Parathyroid adenoma (tissue), 2 donors: ENCODE results near the gene CAAP1.

Experiments
- H2AFZ ChIP-seq: fragments of 300-600 bp; sonication (generic); one replicate; pipeline ENCODE4 v1.7.0; 2017; ENCODE audit warnings: antibody characterized with exemption, mild to moderate bottlenecking
- H3K27ac ChIP-seq: fragments of 300-600 bp; sonication (generic); one replicate; pipeline ENCODE4 v1.7.0; 2017
- H3K27me3 ChIP-seq: fragments of 300-600 bp; sonication (generic); one replicate; pipeline ENCODE4 v1.7.0; 2017; ENCODE audit warnings: low read length; ENCODE audit not compliant: control insufficient read depth, insufficient read depth
- H3K36me3 ChIP-seq: fragments of 300-600 bp; sonication (generic); one replicate; pipeline ENCODE4 v1.7.0; 2017; ENCODE audit warnings: low read length; ENCODE audit not compliant: control insufficient read depth, insufficient read depth
- H3K4me1 ChIP-seq: fragments of 300-600 bp; sonication (generic); one replicate; pipeline ENCODE4 v1.7.0; 2017; ENCODE audit warnings: control low read depth
- H3K4me2 ChIP-seq: fragments of 300-600 bp; sonication (generic); one replicate; pipeline ENCODE4 v1.7.0; 2017; ENCODE audit warnings: low read length
- H3K4me3 ChIP-seq: fragments of 300-600 bp; sonication (generic); one replicate; pipeline ENCODE4 v1.7.0; 2017; ENCODE audit warnings: low read depth, low read length
- H3K79me2 ChIP-seq: fragments of 300-600 bp; sonication (generic); one replicate; pipeline ENCODE4 v1.7.0; 2017; ENCODE audit warnings: control low read depth
- H3K9ac ChIP-seq: fragments of 300-600 bp; sonication (generic); one replicate; pipeline ENCODE4 v1.7.0; 2017; ENCODE audit warnings: mild to moderate bottlenecking
- H3K9me3 ChIP-seq: fragments of 300-600 bp; sonication (generic); one replicate; pipeline ENCODE4 v1.7.0; 2017; ENCODE audit warnings: low read length; ENCODE audit not compliant: control insufficient read depth
- TF ChIP-seq, protein P1 (sequence below): fragments of 300-600 bp; sonication (generic); IDR thresholded peaks from one replicate; pipeline ENCODE4 v1.7.0; 2017; ENCODE audit warnings: antibody characterized with exemption, mild to moderate bottlenecking
- donor health status: primary hyperparathyroidism.

Gene CAAP1

DNA sequence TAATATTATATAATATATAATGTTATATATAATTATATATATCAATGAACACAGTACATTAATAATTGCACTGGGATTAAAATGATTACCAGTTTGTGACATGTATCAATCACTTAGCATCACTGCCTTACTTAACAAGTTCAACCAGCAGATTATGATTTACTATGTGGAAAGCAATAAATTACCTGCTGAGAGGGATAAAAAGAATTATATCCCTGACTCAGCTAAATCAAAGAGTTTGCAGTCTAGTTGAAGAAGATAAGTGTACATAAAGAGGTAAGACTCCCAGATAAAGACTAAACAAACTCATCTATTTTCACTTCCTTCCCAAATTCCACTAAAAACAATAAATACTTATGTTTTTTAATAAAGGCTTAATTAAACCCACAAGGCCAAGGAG is 43.2 kb upstream of the CAAP1 start:
- Histone ChIP-seq H2AFZ (no peak overlapping the region), H3K27ac (no peak overlapping the region), H3K36me3 (no peaks in the 10 kb centered on the region), H3K4me1 (no peaks in the 10 kb centered on the region), H3K27me3 (no peaks in the 10 kb centered on the region), H3K9me3 (no peaks in the 10 kb centered on the region), H3K4me2 (no peak overlapping the region), H3K4me3 (no peak overlapping the region), H3K9ac (no peak overlapping the region), H3K79me2 (peaks cover 13% of the 10 kb centered on the region)
- TF ChIP-seq, protein P1, sequence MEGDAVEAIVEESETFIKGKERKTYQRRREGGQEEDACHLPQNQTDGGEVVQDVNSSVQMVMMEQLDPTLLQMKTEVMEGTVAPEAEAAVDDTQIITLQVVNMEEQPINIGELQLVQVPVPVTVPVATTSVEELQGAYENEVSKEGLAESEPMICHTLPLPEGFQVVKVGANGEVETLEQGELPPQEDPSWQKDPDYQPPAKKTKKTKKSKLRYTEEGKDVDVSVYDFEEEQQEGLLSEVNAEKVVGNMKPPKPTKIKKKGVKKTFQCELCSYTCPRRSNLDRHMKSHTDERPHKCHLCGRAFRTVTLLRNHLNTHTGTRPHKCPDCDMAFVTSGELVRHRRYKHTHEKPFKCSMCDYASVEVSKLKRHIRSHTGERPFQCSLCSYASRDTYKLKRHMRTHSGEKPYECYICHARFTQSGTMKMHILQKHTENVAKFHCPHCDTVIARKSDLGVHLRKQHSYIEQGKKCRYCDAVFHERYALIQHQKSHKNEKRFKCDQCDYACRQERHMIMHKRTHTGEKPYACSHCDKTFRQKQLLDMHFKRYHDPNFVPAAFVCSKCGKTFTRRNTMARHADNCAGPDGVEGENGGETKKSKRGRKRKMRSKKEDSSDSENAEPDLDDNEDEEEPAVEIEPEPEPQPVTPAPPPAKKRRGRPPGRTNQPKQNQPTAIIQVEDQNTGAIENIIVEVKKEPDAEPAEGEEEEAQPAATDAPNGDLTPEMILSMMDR = no peak

DNA sequence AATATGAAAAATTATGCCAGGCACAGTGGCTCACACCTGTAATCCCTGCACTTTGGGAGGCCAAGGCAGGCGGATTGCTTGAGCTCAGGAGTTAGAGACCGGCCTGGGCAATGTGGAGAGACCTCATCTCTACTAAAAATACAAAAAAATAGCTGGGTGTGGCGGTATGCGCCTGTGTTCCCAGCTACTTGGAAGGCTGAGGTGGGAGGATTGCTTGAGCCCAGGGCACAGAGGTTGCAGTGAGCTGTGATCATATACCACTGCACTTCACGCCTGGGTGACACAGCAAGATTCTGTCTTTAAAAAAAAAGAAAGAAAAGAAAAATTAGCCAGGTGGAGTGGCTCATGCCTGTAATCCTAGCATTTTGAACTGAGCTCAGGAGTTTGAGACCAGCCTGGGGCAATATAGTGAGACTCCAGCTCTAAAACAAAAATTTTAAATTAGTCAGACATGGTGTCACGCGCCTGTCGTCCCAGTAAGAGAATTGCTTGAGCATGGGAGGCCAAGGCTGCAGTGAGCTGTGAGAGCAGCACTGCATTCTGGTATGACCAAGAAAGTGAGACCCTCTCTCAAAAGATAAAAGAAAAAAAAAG is 36.4 kb upstream of the CAAP1 start:
- Histone ChIP-seq H3K9ac (no peak overlapping the region), H3K27ac (no peak overlapping the region), H3K4me3 (no peak overlapping the region), H3K9me3 (no peaks in the 10 kb centered on the region), H3K36me3 (no peaks in the 10 kb centered on the region), H3K4me1 (no peaks in the 10 kb centered on the region), H3K27me3 (no peaks in the 10 kb centered on the region), H3K79me2 (no peaks in the 10 kb centered on the region), H2AFZ (no peak overlapping the region), H3K4me2 (no peak overlapping the region)
- TF ChIP-seq, protein P1 = no peak

DNA sequence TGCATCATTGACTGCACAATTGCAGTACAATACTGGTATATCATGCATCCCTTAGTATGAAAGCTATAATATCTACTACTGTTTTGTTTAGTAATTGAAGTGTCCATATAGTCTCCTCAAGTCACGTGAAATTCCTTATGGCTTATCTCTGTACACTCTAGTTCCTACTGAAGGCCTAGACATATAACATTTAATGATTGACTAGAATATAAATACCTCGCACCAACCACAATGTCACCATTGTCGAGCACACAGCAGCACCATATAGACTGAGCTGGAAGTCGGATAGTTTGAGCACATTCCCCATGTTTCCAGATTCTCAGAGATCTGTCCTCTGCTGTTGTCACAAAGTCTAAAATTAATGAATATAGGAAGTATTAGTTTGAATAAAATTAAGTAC is 33.0 kb upstream of the CAAP1 start:
- Histone ChIP-seq H3K9me3 (no peaks in the 10 kb centered on the region), H3K4me3 (no peak overlapping the region), H3K27me3 (no peaks in the 10 kb centered on the region), H3K36me3 (no peaks in the 10 kb centered on the region), H3K27ac (no peak overlapping the region), H2AFZ (no peak overlapping the region), H3K79me2 (no peaks in the 10 kb centered on the region), H3K4me2 (no peak overlapping the region), H3K9ac (no peak overlapping the region), H3K4me1 (no peaks in the 10 kb centered on the region)
- TF ChIP-seq, protein P1 = no peak

DNA sequence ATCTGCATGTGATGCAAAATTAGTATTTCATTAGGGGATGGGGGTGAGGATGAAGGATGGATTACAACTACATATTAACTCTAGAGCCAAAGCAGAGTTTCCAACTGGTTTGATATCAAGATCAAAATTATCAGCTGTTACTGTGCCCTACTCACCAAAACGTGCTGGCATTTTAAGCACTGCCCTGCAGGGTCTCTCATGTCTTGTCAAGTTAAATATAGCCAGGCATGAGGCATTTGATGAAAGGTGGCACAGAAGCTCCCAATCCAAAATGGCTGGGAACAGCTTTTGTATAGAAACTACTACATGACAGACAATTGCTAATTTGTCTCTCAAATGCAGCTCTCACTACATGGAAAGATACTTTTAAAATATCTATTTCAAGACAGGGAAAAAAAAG is 27.1 kb upstream of the CAAP1 start:
- no peak overlapping the region for H3K27ac ChIP-seq
- no peaks in the 10 kb centered on the region for H3K9me3 ChIP-seq
- no peak overlapping the region for H3K9ac ChIP-seq
- H2AFZ ChIP-seq = no peak overlapping the region
- TF ChIP-seq, protein P1 = no peak
- no peak overlapping the region for H3K4me2 ChIP-seq
- no peak overlapping the region for H3K4me3 ChIP-seq
- no peaks in the 10 kb centered on the region for H3K27me3 ChIP-seq
- no peaks in the 10 kb centered on the region for H3K36me3 ChIP-seq
- H3K79me2 ChIP-seq = no peaks in the 10 kb centered on the region
- no peaks in the 10 kb centered on the region for H3K4me1 ChIP-seq

DNA sequence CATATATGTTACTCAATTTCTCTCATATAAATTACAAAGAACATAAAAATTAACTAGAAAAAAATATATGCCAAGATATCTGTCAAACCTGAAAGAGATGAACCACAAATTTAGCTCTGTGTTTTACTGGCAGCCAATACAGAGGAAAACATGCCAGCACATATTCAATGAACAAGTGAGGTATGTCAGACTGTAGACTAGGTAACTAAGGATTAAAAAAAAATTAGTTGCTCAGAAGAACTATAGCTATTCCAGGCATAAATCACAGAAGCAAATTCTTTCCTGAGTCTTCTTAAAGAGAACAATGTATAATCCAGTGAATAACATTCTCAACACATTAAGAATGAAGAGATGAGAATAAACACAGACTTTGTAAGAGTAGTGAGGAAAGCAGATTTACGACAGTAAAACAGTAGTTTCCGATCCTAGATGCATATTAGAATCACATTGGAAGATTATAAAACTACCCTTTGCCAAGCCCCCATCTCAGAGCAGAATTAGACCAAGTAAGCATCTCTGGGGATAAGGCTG is 20.6 kb upstream of the CAAP1 start:
- H3K36me3 ChIP-seq = no peaks in the 10 kb centered on the region
- TF ChIP-seq, protein P1 = no peak

More for the DNA sequence above, 20.6 kb upstream of the CAAP1 start:
- Histone ChIP-seq H3K27ac (no peak overlapping the region), H3K4me1 (no peaks in the 10 kb centered on the region), H3K79me2 (no peaks in the 10 kb centered on the region), H3K4me3 (no peak overlapping the region), H3K9ac (no peak overlapping the region), H2AFZ (no peak overlapping the region), H3K4me2 (no peak overlapping the region), H3K27me3 (no peaks in the 10 kb centered on the region), H3K9me3 (no peaks in the 10 kb centered on the region)
